ENCODE data around the gene ZNF512B.

The ZNF512B gene

GRCh38 chr20:63978319-63979228 lies 8.8 kb upstream of the ZNF512B start (continued):
- TF ChIP-seq ZBTB20 (tag by site-specific recombination; IDR thresholded peaks at IDR 0.05) (peak; percentile 60; the same call in 1 of the 2 replicates), SCRT2 (tag by site-specific recombination; IDR thresholded peaks at IDR 0.05) (no peak), ZNF223 (tag by site-specific recombination; IDR thresholded peaks at IDR 0.05) (no peak), YY2 (tag by site-specific recombination; IDR thresholded peaks at IDR 0.05) (no peak), ZNF473 (tag by site-specific recombination; IDR thresholded peaks at IDR 0.05) (no peak), TSHZ1 (tag by site-specific recombination; IDR thresholded peaks at IDR 0.05; ENCODE audit: borderline replicate concordance) (no peak), YY1 (tag by site-specific recombination; IDR thresholded peaks at IDR 0.05) (no peak), ZNF560 (tag by site-specific recombination; IDR thresholded peaks at IDR 0.05; ENCODE audit: borderline replicate concordance) (no peak), ZNF239 (tag by site-specific recombination; IDR thresholded peaks at IDR 0.05) (no peak), OSR2 (tag by site-specific recombination; IDR thresholded peaks at IDR 0.05) (no peak), ZNF629 (tag by site-specific recombination; IDR thresholded peaks at IDR 0.05) (peak; percentile 35; the same call in 1 of the 2 replicates), ZNF335 (tag by site-specific recombination; conservative IDR thresholded peaks at IDR 0.05) (peak; percentile 87), ZSCAN18 (tag by site-specific recombination; IDR thresholded peaks at IDR 0.05) (no peak), ZNF654 (tag by site-specific recombination; IDR thresholded peaks at IDR 0.05; ENCODE audit: low read depth) (no peak), GLI2 (tag by site-specific recombination; IDR thresholded peaks at IDR 0.05; ENCODE audit: borderline replicate concordance, low read depth) (no peak), ZNF513 (tag by site-specific recombination; IDR thresholded peaks at IDR 0.05) (no peak), ZNF580 (tag by site-specific recombination; IDR thresholded peaks at IDR 0.05) (no peak), EGR2 (tag by site-specific recombination; IDR thresholded peaks at IDR 0.05; ENCODE audit: low read depth) (no peak; the same call in 1 of the 2 replicates), ZNF707 (tag by site-specific recombination; IDR thresholded peaks at IDR 0.05) (no peak), CTCF (tag by site-specific recombination; IDR thresholded peaks at IDR 0.05) (no peak), KLF9 (tag by site-specific recombination; IDR thresholded peaks at IDR 0.05; ENCODE audit: low read depth) (peak; percentile 51; the same call in 1 of the 2 replicates), ZBTB11 (tag by site-specific recombination; conservative IDR thresholded peaks at IDR 0.05; ENCODE audit: low read depth) (peak; percentile 95), IKZF3 (tag by site-specific recombination; IDR thresholded peaks at IDR 0.05) (peak; percentile 88), ZSCAN30 (tag by site-specific recombination; IDR thresholded peaks at IDR 0.05) (no peak), ZNF214 (tag by site-specific recombination; IDR thresholded peaks at IDR 0.05; ENCODE audit: borderline replicate concordance) (no peak), ZNF610 (tag by site-specific recombination; IDR thresholded peaks at IDR 0.05; ENCODE audit: borderline replicate concordance) (no peak), ZNF837 (tag by site-specific recombination; IDR thresholded peaks at IDR 0.05) (no peak), HOXC10 (CRISPR knock-in tag; IDR thresholded peaks at IDR 0.05) (no peak)

All from HEK293 (cell line).